ENCODE data around the gene GALNT9.

- TF ChIP-seq CTCF (IDR thresholded peaks at IDR 0.05), result no peak
- no peak for TF ChIP-seq POLR2A (IDR thresholded peaks at IDR 0.05)
These were observed 60.7 kb downstream of the GALNT9 start for GRCh38 chr12:132268674-132269073.

Data from lower leg skin (tissue), 3 donors.